OCI-LY7 (cell line): Measurements from ENCODE around the gene MSRB3.

ENCODE experiments used
- CTCF ChIP-seq: fragments of 200-600 bp; sonication (generic); conservative IDR thresholded peaks from 2 replicates; pipeline ENCODE4 v1.5.1; 2014; ENCODE audit warnings: mild to moderate bottlenecking, antibody characterized with exemption, low read length, moderate library complexity, mixed read lengths
- EZH2phosphoT487 ChIP-seq: fragments of 200-600 bp; sonication (generic); IDR thresholded peaks from 2 replicates; pipeline ENCODE4 v1.6.1; 2018; ENCODE audit warnings: low read depth, borderline replicate concordance, mild to moderate bottlenecking, mixed run types, antibody characterized with exemption, low read length, moderate library complexity, mixed read lengths

GRCh38 chr12:65499167-65499566 lies 220.7 kb downstream of the MSRB3 start:
- TF ChIP-seq CTCF (no peak), EZH2phosphoT487 (no peak)
